ENCODE data around the gene PAX5.

Gene PAX5

DNA sequence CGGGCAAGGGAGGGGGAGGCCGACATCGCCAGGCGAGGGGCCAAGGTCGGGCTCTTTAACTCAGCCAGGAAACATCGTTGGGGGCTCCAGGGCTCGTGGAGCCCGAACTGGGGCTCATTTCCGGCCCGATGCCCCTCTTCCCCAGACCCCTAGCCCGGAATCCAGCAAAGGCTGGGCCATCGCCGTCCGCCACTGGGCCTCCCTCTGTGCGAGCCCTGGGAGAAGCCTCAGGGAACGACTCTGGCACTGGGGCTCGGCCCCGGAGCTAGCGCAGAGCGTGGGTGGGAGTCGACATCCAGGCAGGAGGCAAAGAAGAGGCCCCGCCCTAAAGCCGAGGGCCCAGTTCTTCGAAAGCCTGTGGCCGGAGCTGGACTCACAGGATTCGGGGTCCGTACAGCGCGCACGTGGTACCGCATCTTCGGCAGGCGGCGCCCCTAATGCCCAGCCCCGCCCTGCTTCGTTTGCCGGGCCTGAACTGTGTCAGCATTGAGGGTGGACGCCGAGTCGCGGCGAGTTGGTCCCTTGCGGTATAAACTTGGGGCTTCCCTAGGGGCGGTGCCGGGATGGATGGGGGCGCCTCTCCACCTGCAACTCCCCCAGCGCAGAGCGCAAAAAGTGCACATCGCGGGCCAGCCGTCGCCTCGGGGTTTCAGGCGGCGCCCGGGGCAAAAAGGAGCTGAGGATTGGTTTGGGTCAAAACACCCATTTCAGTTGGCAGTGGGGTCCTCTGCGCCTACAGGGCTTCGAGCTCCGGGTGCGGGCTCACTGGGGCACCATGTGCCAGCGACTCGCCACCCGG, 3.6 kb upstream of the PAX5 start:
- DNase-seq (ENCODE audit: low spot score): peak; percentile 77

DNA sequence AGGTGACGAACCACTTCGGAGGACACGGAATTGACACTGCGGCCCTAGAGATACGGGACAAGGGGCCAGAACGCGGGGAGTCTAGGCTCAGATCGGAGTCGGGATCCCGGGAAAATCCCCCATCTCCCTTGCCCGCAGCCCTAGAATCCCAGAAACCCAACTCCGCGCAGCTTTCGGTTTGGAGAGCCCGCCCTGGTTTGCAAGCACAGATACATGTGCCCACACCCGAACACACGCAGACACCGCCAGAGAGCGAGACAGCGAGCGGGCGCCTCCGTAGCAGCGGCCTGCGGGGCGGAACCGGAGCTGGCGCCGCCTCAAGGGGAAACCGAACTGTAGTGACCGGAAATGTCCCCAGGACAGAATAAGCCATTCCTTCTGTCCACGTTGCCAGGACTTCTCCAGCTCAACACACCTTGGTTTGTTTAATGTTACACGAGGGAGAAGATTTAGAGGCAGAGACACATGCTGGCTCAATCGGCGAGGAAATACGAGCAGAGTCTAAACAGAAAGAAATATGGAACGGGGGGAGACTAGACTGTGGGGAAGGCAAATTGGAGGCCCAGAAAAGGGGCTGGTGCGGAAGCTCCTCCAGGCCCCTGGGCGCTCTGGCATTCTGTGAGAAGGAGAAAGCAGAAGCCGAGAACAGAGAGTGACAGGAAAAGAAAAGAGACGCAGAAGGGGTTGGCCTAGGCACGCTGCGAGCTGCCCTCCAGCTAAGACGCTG, 2.9 kb upstream of the PAX5 start:
- peak; percentile 72 for DNase-seq (ENCODE audit: low spot score)

DNA sequence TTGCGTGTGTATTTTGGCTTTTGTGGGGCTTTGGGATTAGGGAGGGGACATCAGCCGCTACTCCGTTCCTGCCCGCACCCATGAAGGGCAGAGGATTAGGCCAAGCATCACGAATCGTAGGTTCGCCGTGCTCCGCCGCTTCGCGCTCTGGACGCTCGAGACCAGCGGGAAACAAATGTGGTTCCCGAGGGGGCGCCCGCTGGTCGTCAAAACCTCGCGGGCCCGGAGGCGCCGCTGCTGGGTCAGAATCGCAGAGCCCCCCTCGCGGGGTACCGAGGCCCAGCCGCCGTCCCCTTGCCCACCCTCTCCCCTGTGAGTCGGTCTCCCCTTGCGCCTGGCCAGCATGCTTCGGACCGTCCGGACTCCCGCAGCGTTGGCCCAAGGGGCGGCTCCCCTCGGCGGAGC, 2.3 kb upstream of the PAX5 start:
- peak; percentile 71 for DNase-seq (ENCODE audit: low spot score)

DNA sequence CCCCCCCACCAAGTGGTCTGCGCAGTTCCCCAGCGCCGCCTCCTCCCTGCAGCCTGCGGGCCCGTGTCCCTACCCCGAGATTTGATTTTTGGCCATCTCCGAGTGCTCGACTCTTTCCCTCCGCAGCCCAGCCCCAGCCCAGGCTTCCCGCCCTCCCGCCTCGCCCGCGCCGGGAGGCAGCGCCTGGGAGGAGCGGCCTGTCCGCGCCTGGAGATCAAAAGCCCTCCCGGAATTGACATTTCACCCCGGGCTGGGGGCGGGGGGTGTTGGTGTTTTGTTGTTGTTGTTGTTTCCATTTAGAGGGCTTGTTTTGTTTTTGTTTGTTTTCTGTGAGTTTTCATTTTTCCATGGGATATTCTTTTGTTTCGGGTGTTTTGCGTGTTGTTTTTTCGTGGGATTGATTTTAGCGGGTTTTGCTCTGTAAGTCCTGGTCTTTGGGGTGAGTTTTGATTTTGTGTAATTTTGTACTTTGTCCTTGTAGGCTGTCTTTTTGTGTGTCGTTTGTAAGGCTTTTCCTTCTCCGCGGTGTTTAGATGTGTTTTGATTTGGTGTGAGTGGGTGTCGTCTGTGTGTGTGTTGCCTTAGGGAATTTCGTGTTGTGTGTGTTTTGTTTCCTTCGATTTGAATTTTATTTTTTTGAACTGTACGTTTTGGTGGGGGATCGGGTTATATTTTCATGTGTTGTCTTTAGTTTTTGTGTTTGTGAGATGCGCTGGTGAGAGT, 1.7 kb upstream of the PAX5 start:
- DNase-seq (ENCODE audit: low spot score): peak; percentile 74

DNA sequence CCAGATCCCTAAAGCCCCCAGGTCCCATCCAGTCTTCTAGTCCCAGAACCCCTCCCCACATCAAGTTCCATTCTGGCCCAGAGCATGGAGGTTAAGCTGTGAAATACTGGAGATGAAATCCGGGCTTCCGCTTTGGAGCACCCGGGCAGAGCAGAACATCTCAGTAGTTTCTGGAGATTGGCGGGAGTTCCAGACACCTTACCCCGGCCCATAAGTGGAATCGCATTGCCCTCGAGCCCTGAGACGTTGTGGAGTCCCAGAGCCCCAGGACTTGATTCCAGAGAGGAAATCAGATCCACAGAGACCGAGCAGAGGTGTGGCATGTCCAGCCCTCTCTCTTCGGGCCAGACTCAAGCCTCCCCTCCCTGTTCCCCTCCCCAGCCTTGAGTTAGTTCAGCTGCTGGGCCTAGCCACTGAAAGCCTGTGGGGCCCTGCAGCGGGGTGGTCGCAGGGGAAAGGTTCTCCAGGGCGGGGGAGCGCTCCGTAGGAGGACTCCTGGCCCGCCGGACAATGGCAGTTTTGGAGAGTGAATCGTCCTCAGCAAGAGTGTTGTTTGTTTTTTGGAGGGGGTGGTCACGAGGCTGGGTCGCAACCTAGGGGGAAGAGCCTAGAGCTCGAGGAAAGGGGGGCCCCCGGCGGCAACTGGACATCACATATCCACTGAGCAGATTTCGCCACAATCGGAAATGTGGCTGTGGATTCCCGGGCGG, 1.0 kb upstream of the PAX5 start:
- DNase-seq (ENCODE audit: low spot score): peak; percentile 73

DNA sequence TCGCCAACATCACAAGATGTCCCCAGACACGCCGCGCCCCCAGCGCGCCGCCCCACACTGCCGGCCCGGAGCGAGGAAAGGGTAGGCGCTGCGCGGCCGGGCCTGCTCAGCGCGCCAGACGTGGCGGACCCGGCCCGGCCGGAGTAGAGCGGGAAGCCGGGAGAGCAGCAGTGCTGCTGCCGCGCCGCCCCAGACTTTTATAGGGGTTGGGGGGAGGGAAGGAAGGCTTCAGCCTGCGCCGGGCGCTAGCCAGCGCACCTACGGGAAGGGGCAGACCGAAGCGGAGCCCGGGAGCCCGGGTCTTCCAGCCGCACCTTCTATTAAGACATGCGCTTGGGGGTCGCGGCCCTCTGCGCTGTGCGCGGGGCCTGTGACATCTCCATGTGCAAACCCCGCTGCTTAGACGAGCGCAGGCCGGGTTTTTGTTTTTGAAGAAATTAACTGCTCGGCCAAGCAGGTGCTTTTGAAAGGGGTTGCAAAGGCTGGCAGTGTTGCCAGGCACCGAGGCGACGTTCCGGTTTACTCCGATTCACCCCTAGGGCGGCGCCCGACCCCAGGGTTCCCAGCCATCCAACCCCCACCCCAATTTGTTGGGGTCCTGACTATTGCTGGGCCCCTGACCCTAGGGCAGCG, 353 bp upstream of the PAX5 start:
- peak; percentile 79 for DNase-seq (ENCODE audit: low spot score)

DNA sequence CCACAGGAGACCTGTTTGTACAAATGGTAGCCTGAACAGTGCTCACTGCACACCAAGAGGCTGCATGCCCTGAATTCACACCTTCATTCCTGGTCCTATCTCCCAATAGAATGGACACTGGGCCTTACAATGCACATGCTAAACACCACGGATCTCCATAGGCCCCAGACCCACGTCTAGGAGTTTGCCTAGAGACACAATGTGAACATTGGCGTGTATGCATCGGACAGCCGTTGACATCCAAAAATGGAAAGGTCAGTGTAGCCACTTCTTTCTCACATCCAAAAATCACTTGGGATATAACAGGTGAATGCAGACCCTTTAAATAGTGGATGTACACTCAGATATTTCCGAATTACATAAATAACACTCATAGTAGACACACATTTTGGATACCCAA, 927 bp downstream of the PAX5 start:
- no peak for DNase-seq (ENCODE audit: low spot score)

DNA sequence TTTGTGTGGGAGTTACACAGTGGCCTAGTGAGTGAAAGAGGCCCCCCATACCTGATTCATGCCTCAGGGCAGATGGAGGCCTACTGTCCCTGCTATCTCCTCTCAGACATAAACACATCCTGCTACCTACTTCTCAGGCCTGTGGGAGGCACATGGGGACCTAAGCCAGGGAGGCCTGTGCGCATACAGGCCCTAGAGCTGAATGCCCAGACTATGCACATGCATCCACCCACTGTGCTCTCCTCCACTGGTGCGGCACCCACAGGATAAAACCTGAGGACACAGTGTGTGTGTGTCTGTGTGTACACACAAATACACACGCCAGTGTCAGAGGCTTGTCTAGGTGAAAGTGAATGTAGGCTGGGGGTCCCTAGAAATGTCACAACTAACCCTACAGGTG, 1.4 kb downstream of the PAX5 start:
- DNase-seq (ENCODE audit: low spot score): no peak

DNA sequence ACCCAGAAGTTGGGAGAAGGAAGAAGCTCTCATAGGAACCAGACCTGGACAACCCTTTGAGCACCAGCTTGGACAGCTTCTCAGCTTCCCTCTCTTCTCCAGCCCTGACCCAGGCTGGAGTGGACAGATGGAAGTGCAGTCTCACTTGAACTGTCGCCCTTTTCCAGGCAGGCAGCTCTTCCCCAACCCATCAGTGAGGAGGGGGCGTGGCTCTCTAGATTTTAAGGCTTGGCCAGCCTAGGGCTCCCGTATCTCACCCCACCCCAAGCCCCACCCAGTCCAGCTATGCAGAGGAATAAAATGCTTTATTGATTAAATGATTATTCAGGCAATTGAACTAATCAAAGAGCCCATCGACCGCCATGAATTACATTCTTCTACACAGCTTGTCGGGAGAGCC, 2.2 kb downstream of the PAX5 start:
- no peak for DNase-seq (ENCODE audit: low spot score)

DNA sequence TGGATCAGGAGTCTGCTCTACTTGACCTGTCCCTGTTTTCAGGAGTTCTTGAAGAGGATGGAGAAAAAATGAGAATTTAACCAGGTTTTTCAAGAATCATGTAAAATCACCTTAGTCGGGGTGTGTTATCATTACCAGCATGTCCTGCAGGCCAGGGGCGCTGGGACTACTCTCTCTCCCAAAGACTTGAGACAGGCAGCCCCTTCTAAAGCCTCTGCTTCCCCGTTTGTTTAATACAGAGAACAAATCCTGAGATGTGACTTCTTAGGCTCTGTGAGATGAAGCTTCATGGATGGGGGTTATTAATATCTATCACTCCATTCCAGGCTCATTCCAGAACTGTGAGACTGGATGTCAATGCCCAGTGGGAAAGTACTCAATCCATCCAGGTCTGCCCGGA, 3.0 kb downstream of the PAX5 start:
- DNase-seq (ENCODE audit: low spot score): no peak

DNA sequence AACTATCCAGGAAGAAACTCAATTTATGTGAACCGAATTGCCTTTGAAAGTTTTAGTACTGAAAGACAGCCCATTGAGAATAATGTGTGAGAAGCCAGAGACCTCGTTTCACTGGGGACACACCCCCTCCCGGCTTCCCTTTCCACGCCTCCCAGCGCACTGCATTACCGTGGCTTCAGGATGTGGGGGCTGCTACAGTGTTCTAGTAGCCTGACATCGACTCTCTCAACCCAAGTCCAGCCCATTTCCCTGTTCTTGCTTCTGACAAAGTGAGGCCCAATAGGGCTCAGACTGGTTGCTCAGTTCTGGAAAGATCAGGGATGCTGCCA, 3.5 kb downstream of the PAX5 start:
- no peak for DNase-seq (ENCODE audit: low spot score)

DNA sequence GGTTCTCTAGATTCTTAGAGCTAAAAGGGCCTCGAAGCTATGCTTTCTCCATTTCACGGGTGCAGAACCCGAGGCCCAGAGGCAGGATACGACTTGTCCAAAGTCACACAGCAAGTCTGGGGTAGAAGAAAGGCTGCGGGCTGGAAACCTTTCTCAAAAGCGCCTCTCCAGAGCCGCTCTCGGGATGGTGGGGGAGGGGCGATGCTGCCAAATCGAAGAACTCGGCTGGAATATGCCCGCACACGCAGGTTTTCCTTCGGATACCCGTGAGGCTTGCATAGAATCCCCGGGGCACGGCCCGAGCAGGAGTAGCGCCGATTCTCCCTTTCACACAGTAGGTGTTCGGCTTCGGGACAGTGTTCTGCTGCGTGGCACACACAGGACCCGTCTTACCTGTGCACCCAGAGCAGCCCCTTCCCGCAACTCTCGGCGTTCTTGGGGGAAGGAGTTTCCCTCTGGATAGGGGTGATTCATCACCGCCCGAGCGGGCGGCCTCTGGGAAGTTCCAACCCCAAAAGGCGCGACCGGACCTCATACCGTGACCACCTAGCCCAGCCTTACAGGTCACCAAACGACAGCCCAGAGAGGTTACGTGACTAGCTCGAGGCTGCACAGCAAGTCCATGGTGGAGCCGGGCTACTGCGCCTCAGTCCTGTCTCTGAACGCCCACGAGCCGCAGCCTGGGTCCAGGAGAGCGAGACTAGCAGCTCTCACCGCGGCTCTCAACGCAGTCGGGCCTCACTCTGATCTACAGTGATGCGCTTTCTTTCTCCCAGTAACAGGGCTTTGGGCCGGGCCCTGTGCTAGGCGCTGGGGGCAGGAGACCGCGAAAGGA, 4.1 kb downstream of the PAX5 start:
- peak; percentile 55 for DNase-seq (ENCODE audit: low spot score)

DNA sequence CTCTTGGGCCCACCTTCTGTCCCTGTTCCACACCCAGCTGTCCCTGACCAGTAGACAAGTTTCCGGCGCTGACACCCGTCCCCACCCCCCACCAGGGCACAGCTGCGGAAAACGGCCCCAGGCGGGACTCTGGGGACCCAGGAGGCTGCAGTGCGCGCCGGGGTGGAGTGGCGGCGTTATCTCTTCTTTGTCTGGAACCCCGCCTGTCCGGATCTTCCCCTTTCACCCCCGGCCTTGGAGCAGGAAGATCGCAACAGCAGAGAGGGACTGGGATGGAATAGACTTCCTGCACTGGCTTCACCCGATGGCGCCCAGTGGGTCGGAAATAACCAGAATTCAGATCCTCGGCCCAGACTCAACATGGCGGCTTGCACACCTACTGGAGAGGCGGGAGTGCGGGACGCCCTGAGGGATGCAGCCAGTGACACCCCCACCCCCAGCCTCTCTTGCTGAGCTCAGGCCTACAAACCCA, 4.7 kb downstream of the PAX5 start:
- peak; percentile 54 for DNase-seq (ENCODE audit: low spot score)

DNA sequence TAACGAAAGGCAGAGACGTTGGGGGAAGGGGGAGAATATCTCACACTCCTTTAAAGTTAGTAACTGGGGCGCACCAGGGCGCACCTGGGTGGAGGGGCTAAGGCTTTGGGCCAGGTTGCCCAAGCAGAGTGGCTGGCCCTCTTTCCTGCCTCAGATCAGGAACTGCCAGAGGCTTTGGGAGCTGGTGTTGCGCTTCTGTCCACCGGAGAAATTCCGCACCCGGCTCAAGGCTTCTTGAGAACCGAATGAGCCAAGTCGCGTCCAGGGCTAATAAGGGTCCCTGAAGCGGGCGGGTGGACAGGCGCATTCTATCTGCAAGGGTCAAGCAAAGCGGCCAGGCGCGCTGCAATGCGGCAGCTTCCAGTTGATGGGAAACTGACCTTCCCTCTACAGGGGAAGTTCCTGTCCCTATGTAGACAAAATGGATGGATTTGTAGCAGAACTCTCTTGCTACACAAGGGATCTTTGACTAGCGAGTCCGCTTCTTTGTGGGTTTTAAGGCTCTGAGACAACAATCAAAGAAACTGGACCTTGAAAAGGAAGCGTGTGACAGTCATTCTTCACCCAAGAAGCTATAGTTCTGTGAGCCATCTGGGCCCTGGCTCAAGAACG, 5.5 kb downstream of the PAX5 start:
- DNase-seq (ENCODE audit: low spot score): peak; percentile 52

DNA sequence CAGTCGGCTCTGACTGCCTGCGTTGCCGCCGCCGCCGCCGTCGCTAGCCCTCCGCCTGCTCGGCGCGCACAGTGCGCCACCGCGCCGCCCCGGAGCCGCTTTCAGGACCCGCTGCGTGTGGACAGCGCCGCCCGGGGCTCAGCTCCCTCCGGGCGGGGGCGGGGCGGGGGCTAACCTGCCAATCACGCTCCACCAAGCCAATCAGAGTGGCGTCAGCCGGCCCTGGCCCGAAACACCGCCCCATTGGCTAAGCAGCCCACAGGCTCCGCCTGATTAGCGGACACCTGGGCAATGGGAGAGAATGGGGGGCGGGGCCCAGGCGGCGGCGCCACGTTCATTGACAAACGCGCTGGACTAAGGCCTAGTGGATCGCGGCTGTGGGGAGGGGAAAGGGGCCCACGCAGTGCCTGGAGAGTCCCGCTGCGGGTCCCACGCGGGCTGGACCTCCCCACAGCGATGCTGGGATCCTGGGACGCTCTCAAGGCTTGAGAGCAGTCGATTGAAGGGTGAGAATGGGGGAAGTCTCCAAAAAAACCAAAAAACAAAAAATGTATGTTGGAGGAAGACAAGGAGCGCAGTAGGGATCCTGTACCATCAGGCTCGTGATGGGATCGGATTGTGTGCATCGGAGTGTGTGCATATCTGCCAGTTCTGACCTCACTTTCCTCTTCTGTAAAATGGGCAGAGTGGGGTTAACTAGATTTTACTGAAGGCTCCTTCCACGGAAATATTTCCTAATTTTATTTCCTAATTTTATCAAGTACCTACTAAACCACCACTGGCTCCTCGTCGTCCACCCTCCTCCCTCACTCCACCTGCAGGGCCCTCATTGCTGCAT, 6.3 kb downstream of the PAX5 start:
- DNase-seq (ENCODE audit: low spot score): peak; percentile 99

DNA sequence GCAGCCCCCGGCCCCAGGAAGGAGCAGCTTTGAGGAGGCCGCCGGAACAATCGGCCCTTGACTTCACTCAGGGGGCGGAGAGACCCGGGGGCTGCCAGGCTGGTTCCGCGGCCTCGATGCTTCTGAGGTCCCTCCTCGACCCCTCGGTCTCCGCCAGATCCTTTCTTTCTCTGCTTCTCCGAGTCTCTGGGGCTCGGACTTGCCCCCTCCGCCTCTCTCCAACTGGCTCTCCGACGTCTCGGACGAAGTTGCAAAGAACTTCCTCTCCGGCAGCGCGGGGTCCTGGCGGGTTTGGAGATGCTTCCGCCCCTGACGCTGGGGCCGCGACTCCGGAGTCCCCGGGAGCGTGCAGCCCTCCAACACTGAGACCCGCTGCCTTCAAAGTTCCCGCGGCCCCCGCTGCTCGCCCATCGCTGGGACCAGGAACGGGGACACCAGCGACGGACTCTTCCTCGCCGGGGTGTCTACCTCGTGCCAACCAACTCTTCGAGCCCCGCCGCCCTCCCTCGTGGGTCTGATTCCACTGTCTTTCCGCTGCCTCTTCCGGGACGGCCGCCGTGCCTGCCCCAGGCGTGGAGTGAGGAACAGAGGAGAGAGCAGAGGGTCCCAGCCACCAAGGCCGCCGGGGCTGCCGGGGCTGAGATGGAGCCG, 7.0 kb downstream of the PAX5 start:
- no peak for DNase-seq (ENCODE audit: low spot score)

DNA sequence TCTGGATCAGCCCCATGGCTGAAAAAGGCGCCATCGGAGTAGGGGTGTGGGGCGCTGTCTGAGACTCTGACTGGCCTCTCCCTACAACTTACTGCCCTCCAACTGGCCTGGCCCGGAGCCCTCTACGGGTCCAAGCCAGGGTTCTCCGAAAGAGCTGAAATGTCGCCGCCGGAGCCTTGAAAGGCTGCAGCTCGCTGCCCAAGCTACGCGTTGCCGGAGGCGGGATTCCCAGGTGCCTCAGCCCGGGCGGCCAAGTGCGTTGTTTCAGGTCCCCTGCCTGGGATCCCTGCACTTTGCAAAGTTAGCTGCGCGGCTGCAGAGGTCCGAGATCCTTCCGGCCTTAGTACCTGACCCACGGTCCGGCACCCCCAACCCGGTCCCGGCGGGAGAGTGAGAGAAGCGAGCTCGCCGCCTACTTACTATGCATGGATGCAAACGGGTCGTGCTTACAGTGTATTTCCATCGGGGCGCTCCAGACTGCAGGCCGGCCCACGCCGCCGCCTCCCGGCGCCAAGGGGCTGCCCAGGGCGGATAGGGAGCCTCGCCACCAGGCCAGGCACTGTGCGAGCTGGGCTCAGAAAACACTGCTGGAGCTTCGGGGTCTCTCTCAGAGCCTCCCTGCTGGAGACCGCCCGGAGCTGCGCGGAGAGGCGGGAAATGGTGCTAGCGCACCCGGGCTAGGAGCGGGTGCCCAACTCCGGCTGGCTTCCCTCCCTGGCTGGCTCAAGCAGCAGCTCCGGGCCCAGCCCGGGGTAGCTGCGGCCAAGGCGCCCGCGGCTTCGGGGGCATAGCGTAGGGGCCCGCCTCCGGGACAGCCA, 7.7 kb downstream of the PAX5 start:
- peak; percentile 66 for DNase-seq (ENCODE audit: low spot score)

DNA sequence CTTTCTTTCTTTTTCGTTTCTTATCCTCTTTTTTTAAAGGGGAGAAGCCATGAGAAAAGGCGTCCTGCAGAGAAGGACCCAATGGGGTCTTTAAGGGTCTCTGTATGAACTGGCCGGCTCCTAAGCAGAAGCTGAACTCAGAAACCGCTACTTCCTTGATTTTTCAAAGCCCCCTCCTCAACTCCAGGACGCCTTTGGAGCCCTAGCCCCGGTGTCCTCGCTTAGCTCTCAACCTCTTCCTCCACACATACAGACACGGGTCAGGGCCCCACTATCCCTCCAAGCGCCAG, 8.3 kb downstream of the PAX5 start:
- no peak for DNase-seq (ENCODE audit: low spot score)

All from ecto neural progenitor cell (in vitro differentiated cells).